HG03280 (cell line): ENCODE results near the gene DUSP5.
A peak's percentile ranks its signal among the peaks of the same experiment; 100 is the strongest.
"Not testable (repeated sequence)": the region's sequence is repeated elsewhere in the genome, so short reads cannot be mapped to it uniquely, and the experiment has no call there.

Source experiments
- ATAC-seq: cut with Tn5 transposase; IDR thresholded peaks from one replicate; pipeline ENCODE4 v1.9.1; 2021; ENCODE audit warnings: mild to moderate bottlenecking, moderate library complexity; ENCODE audit not compliant: unreplicated experiment

Gene DUSP5, protein sequence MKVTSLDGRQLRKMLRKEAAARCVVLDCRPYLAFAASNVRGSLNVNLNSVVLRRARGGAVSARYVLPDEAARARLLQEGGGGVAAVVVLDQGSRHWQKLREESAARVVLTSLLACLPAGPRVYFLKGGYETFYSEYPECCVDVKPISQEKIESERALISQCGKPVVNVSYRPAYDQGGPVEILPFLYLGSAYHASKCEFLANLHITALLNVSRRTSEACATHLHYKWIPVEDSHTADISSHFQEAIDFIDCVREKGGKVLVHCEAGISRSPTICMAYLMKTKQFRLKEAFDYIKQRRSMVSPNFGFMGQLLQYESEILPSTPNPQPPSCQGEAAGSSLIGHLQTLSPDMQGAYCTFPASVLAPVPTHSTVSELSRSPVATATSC

DNA sequence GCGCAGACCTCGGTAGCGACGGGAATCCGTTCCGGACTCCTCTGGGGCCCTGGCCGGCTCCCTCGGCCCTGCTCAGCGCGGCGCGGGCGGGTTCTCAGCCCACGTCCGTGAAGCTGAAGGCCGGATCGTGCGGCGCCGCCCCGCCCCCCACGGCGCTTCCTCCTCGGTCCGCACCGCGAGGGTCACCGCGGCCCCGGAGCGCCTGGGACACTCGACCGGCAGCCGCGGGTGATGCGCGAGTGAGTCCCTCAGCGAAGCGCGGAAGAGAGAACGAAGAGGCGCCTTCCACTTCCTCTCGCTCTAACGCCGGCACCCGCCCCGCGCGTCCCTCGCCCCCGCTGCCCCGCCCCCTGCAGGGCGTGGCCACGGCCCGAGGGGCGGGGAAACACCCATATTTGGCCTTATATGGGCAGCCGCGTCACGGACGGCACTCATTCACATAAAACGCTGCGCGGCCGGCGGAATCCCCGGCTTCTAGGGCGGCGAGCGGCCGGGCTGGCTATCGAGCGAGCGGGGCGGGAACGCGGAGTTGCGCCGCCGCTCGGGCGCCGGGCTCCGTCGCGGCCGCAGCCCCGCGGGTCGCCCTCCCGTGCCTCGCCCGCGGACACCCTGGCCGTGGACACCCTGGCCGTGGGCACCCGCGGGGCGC, at the start of gene DUSP5:
DUSP5 (plus strand) TSS at position 470 of the 649 bp plus-strand sequence. CDS start 215 bp downstream, outside the sequence.
- ATAC-seq: peak; percentile 67

DNA sequence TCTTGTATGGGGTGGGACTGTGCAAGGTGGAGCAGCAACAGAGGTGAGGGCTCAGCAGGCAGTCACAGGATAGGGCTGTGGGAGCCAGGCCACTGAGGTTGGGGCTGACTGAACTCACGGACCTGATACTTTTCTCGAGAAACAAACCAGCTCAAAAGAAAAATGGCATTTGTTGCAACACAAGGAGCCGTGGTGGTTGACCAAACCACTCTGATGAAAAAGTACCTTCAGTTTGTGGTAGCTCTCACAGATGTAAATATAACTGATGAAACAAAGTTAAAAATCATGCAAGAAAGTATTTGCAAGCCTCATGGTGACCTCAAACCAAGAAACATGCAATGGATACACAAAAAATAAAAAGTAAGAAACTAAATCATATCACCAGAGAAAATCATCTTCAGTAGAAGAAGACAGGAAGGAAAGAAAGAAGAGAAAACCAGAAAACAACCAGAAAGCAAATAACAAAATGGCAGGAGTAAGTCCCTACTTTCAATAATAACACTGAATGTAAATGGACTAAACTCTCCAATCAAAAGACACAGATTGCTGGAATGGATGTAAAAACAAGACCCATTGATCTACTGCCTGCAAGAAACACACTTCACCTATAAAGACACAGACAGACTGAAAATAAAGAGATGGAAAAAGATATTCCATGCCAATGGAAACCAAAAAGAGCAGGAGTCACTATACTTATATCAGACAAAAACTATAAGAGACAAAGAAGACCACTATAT, 48.9 kb upstream of the DUSP5 start:
- ATAC-seq: no peak

DNA sequence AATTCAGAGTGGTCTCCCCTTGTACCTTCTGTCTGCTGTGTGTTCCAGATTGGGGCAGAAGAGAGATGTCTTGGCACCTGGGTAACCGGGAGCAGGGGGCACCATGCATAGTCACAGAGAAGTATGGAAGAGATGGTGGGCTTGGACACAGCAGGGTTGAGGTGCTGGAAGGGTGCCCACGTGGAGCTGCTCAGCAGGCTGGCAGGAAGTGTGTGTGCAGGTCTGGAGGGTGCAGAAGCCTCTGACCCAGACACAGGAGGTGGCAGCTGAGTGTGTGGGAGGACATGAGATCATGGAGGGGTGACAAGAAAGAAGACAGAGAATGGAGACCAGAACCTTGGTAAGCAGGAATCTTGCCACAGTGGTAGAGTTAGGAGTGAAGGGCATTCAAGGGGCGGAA, 42.3 kb upstream of the DUSP5 start:
- no peak for ATAC-seq

DNA sequence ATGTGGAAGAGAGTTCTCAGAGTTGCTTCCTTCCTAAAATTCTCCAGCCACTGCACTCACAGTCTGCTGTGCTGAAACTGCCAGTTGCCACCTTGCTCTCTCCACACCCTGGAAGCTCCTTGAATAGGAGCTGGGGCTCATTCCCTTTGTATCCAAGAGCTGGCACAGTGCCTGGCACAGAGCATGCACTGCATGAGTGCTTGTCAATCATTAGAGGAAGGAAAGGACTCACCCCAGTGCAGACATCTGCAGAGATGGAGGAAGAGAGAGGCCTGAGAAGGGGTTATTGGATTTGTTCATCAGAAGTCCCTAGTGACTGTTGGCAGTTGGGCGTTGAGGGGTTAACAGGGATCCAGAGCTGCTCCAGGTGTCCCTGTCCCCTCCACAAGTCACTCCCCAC, 41.7 kb upstream of the DUSP5 start:
- ATAC-seq: no peak

DNA sequence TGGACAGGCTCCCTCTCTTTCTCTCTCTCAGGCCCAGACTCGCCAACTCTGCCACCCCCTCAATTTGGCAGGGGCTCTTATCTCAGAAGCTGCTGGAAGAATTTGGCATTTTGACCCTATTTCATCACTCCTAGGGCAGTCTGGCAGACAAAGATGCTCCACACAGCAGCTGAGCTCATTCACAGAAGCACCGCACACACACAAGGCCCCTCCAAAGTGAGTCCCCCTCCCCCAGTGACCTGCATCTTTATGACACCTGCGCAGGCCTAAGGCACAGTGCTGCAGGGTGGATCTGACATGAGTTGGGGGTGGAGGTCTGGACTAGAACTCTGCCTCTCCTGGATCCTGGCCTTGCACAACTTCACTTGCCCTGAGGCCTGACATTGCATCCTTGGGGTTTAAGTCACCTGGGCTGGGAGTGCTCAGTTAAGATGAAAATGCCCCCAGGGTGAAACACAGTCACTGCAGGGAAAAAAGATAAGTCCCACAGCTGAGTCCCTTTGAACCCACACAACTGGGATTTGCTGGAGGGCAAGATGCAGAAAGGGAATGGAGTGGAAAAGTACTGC, 41.1 kb upstream of the DUSP5 start:
- no peak for ATAC-seq

DNA sequence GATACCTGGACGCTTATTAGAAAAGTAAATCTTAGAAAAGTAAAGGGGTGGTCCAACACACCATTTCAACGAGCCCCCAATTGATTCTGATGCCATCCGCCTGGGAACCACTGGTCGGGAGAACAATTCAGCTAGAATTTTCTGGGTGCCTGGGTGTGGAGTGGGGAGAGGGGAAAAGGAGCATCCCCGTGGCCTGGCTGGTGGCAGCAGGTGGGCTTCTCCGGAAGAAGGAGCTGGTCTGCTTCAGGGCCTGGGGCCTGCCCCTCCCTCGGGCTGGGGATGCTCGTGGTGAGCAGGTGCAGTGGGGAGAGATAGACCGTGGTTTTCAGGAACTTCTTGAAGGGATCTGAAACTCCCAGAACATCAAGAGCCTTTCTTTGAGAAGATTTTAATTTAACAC, 39.9 kb upstream of the DUSP5 start:
- ATAC-seq: no peak

DNA sequence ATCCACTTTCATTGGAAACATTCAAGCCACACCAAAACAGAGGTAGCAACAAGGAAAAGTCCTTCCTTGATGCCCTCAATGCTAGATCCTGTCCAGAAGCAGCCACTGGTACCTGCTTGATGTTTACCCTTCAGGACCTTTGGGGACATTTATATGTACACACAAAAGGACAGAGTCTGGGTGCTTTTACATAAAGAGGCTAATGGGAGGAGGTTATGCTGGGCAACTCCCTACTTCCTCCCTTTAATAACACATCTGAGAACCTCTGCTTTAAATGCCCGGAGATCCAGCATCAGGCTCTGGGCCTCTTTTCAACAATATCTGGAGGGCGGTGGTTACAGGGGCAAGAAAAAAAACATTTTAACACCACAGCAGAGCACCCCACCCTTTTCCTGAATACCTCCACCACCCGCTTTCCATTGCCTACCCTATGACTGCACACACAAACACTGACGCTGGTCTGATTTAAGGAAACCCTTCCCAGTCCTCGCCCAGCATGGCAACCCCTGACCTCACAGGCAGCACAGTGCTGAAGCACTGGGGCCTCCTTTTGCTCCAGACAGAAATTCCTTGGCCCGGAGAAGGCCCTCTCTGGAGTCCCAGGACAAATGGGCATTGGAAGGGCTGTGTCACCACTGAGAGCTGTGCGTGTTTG, 39.3 kb upstream of the DUSP5 start:
- no peak for ATAC-seq

DNA sequence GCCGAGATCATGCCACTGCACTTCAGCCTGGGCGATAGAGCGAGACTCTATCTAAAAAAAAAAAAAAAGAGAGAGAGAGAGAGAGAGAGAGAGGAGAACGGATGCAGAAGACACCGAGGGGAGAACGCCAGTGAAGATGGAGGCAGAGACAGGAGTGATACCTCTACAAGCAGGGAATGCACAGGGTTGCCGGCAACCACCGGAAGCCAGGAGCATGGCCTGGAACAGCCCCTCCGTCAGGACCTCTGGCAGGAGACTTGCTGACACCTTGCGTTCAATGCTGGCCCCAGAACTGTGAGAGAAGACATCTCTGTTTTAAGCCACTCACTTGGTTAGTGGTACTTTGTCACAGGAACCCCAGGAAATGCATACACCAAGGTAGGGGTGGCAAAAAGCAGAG, 38.1 kb upstream of the DUSP5 start:
- no peak for ATAC-seq

DNA sequence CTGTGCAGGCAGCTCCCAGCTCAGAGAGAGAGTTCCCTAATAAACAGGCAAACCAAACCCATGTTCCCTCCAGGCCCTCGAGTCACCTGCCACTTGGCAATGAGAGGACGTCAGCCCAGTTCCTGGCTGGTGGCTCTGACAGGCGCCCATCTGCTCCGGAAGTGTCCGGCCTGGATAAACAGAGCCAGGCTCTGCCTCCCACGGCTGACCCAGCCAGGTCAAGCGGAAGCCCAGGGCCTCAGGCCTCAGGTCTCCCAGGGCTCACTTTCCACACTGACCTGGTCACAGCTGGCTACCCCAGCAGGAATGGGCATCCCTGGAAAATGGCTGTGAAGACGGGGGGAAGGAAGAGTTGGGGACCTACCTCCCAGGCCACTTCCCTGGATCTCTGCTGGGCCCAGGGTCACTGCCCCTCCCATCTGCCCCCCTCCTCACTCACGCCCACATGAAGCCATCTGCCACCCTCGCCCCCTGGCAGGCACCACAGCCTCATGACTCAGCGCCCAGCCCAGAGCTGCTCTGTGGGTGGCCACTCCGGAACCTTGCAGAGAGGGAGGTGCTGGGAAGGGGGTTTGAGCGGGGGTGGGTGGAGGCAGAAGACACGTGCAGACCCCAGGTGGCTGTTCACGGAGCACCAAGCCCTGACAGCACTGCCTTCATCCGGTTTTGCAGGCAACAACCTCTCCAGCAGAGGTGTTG, 37.4 kb upstream of the DUSP5 start:
- ATAC-seq: no peak

DNA sequence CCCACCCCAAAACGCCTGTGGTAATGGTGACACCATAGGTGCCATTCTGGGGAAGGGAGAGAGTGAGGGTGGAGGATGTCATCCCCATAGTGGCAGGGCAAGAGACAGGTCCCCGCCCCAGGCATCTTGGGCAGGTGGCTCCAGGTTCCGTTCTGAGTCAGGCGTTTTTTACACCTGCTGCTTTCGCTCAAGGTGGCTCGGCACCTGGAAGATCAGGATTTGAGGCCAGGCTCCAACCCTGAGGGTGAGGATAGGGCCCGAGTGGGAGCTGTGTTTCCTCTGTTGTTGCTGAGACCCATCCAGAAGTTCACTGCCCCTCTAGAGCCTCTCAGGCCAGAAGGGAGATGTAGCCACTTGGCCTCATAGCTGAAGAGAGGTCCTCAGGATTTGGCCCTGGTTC, 36.6 kb upstream of the DUSP5 start:
- no peak for ATAC-seq

DNA sequence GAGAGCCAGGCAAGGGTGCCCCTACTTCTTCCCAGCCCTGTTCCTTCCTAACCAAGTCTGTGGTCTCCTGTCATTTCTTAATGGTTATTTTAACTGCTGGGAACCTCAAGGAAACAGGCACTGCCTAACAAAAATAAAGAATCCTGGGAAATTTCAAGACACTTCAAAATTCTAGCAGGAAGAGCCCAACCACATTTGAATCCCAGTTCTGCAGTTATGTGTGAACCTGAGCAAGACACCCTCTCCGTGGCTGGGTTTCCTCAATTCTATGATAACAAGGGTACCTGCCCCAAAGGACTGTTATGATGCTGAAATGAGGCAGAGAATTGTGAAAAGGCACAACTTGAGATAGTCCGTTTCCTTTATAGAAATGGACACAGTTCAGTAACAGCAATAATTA, 36.2 kb upstream of the DUSP5 start:
- ATAC-seq: no peak

DNA sequence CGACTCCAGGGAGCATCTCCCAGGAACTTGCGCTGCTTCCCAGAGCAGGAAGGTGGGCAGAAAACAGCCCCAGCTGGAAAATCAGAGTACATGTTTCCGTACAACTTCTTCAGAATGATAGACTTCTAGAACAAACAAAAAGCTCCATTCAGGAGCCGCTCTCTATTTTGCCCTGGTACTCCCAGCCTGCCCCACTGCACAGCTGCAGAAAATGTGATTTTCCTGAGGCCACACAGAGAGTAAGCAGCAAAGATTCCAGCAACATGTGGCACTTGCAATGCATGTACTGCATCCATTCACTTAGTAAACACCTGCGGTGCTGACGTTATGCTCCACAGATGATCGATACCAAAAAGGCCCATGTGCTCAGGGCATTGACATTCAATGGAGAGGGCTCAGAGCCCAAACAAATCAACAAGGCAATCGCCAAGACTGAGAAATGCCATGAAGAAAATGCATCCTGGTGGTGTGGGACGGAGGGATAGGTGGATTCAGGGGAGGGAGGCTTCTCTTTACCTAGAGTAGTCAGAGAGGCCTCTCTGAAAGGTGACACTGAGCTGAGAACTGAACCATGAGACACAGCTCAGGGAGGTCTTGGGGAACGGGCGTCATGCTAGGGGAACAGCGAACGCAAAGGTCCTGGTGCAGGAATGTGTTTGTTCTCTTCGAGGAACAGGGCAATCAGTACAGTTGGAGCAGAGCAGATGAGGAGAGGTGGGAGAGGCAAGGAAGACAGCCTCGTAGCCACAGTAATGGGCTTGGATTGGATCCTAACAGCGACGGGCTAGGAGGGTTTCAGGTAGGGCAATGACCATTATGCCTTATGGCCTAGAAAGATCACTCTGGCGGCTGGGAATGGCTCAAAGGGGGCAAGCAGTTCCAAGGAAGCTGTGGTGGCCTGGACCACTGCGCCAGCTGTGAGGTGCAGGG, 35.3 kb upstream of the DUSP5 start:
- no peak for ATAC-seq

DNA sequence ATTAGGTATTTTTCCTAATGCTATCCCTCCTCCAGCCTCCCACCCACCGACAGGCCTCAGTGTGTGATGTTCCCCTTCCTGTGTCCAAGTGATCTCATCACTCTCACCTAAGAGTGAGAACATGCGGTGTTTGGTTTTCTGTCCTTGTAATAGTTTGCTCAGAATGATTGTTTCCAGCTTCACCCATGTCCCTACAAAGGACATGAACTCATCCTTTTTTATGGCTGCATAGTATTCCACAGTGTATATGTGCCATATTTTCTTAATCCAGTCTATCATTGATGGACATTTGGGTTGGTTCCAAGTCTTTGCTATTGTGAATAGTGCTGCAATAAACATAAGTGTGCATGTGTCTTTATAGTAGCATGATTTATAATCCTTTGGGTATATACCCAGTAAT, 29.4 kb upstream of the DUSP5 start:
- not testable (repeated sequence) for ATAC-seq

DNA sequence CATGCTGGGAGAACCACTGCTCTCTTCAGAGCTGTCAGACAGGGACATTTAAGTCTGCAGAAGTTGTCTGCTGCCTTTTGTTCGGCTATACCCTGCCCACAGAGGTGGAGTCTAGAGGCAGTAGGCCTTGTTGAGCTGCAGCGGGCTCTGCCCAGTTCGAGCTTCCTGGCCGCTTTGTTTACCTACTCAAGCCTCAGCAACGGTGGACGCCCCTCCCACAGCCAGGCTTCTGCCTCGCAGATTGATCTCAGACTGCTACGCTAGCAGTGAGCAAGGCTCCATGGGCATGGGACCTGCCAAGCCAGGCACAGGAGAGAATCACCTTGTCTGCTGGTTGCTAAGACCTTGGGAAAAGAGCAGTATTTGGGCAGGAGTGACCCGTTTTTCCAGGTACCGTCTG, 27.2 kb upstream of the DUSP5 start:
- ATAC-seq: not testable (repeated sequence)

DNA sequence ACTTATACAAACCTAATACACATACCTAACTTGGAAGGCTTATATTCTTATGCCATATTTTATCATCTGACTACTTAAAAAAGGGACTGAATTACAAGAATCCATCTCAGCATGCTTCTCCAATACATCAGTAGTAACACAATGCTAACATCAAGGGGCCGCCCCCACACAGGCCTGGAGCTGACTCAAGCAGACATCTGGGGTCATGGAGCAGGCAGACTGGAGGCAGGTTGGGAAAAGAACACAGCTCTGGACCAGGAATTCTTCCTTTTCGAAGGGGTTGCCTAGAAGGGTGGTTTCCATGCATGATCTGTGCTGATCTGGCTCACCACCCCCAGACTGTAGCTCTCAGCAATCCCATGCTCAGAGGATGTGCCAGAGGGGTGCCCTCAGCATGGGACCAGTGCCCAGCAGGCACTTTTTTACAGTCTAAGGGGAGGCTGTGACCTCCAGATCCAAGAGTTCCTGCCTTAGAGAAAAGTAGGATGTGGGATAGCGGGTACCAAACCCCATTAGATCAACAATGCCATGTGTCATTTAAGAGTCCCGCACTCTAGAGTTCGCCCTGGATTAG, 26.1 kb upstream of the DUSP5 start:
- ATAC-seq: no peak

DNA sequence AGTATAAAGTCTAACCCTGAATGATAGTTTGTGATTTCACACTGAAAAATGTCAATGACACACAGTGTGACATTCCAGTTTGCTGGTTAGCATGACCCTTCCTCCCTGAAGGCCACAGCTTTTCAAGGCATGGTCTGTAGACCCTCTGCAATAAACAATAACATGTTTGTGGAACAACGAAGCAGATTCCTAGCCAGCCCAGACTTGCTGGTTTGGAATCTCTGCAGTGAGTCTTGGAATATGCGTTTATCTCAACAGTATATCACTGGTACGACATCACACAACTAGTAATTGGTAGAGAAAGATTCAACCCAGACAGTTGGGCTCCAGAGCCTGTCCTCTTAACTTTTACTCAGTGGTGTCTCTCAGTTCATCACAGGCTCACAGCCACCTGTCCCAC, 23.7 kb upstream of the DUSP5 start:
- no peak for ATAC-seq

DNA sequence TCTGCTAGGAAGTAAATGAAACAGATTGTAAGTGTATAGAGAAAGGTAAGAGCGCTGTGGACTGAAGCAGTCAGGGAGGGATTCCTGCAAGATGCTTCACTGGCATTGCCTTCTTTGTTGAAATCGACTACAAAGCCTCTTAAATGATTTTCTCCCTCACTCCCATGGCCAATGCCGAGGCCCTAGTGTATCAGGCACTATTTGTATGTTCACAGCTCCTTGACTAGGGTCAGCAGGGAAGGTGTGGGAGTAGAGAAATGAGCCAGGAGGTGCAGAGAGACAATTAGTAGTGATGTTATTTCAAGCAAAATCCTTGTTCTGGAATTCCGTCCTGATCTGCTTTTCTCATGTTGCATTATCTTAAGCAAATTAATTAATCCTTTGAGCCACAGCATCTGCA, 22.9 kb upstream of the DUSP5 start:
- ATAC-seq: no peak

DNA sequence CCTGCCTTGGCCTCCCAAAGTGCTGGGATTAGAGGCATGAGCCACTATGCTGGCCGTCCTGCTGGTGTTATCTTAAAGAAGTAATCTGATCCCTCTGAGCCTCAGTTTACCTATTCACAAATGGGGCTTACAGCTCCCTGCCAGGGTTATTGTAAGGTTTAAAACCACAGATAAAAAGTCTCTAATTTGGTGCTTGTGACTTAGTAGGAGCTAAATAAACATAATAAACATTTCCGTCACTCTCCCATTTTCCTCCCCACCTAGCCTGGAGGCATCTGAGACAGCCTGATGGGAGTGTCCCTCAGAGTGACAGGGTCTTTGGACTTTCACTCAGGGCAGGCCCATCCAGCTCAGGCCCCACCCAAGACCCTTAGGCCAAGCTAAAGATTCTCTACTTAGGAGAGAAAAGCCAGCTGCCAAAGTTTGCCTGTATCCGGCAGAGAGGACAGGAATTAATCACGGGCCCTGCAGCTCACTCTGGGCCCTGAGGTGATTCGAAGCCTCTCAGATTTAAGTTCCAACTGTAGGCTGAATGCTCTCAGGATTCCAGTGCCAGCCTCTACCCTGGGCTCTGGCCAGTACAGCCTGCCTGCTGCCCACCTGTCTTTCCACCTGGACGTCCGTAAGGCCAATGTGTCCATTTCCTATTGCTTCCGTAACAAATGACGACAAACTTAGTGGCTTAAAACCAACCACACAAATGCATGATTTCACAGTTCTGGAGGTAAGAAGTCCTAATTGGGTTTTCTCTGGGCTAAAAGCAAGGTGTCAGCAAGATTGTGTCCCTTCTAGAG, 21.8 kb upstream of the DUSP5 start:
- ATAC-seq: no peak
